Ovary (tissue), 9 donors: ENCODE results near the gene UNC5CL. TPM values are rescaled to one million over a fixed set of nuclear protein-coding genes. Genes with fewer than 3 reads are reported as not detected.

Experiments used
- DNase-seq, 5 donors: peaks; one replicate each; pipeline ENCODE4 v3.0.0-alpha.2; 2019 to 2020
- H3K27ac ChIP-seq, 2 donors: fragments of 200-600 bp; one replicate each; pipeline versions ENCODE4 v1.5.1 to v1.8.0; 2019 to 2022
- H3K27me3 ChIP-seq: fragments of 200-600 bp; one replicate; pipeline ENCODE4 v1.8.0; 2022
- H3K36me3 ChIP-seq: fragments of 200-600 bp; sonication (generic); one replicate; pipeline ENCODE4 v1.5.1; 2019
- H3K4me1 ChIP-seq: one replicate; pipeline ENCODE4 v1.8.1; 2013; ENCODE audit warnings: mild to moderate bottlenecking, moderate library complexity; ENCODE audit not compliant: insufficient read depth
- H3K4me3 ChIP-seq: fragments of 200-600 bp; sonication (generic); one replicate; pipeline ENCODE4 v1.5.1; 2017
- H3K9me3 ChIP-seq, 2 donors: fragments of 200-600 bp in 1 of 2; sonication (generic) in 1 of 2; one replicate each; pipeline versions ENCODE4 v1.5.1 to v1.8.1; 2013 to 2019; ENCODE audit warnings: mild to moderate bottlenecking in 1 of 2, moderate library complexity in 1 of 2
- CTCF ChIP-seq, 3 donors: fragments of 450-650 bp in 2 of 3; fragments of 200-600 bp in 1 of 3; IDR thresholded peaks; one replicate each; pipeline versions ENCODE4 v1.5.1 to v1.8.0; 2016 to 2022; ENCODE audit warnings: antibody characterized with exemption in 3 of 3, mild to moderate bottlenecking in 1 of 3
- EP300 ChIP-seq: sonication (generic); formaldehyde crosslinking; IDR thresholded peaks from one replicate; pipeline ENCODE4 v1.6.1; 2017; ENCODE audit warnings: antibody characterized with exemption
- POLR2A ChIP-seq: fragments of 450-650 bp; IDR thresholded peaks from one replicate; pipeline ENCODE4 v1.6.1; 2017; ENCODE audit warnings: antibody characterized with exemption, mild to moderate bottlenecking, moderate library complexity
- WGBS, 3 donors: extraction: QIAGEN DNeasy Blood & Tissue Kit in 1 of 3; methylation state at CpG; one replicate each; pipeline versions ENCODE4 v1.1.5 to v1.1.7; 2013 to 2017; 5-methylcytosine and 5-hydroxymethylcytosine counted together
- intact Hi-C, 4 donors: fragments of 100-400 bp; cut with DNase I; formaldehyde crosslinking; loops; one replicate each; pipeline versions ENCODE4 v1.11.0 to v1.15.1; 2022 to 2023
- polyA plus RNA-seq, 2 donors: library from polyadenylated mRNA; stranded (reverse); fragments of 200-250 nt in 1 of 2; fragments of 350-450 nt in 1 of 2; fragmentation: Illumina TruSeq in 1 of 2; extraction: RNeasy Lipid Tissue Mini Kit (QIAGEN cat#74804) in 1 of 2; gene quantifications; one replicate each; pipeline ENCODE4 v1.2.3, GENCODE V29; 2013 to 2014
- total RNA-seq, 7 donors: library from RNA; depleted of rRNA in 2 of 7; stranded (reverse); fragments of >200 nt in 2 of 7; fragmentation: NEBNext Ultra II Directional in 3 of 7; extraction: Animal tissue kit (Norgen Biotek cat#: 25700) in 3 of 7; gene quantifications; one replicate each; pipeline versions ENCODE4 v1.1.0 to v1.2.4, GENCODE V29; 2016 to 2023
- donor health status: DM: no; HTN: no; CAD: no; lungs with moderate emphysema.
- donor health status: DM: no; HTN: no; CAD: no.
- donor health status: Bipolar disorder and iron deficiency.
- donor health status: DM: yes; HTN: yes; CAD: no.
- donor health status: DM: no; HTN: no; CAD: no.
- donor health status: DM: yes; HTN: yes; CAD: no.

Gene UNC5CL
- total and polyA plus RNA-seq, 9 donors = 0.60 to 2.1 (median 0.86) TPM

- Histone ChIP-seq H3K4me1 (peaks cover 4% of the 10 kb centered on the region), H3K4me3 (peak overlapping the region; percentile 44), H3K27ac (peak overlapping the region; percentile 44 to 85), H3K36me3 (no peaks in the 10 kb centered on the region), H3K27me3 (no peaks in the 10 kb centered on the region), H3K9me3 (no peaks in the 10 kb centered on the region)
- TF ChIP-seq EP300 (no peak), CTCF (IDR thresholded peaks at IDR 0.05) (no peak), POLR2A (no peak)
- intact Hi-C loops = loop anchor here in 3 of 4 donors (10.0 kb wide), 3 partner anchors 132 to 1042 kb away; partner anchors contain the start of gene LRFN2 (in 1 of the 3)
- no peak for DNase-seq
- WGBS, 3 donors = 33 to 38% (median 37%) methylated on average over 4 of the region's 4 CpGs
These were observed 11.8 kb downstream of the UNC5CL start for GRCh38 chr6:41027241-41027640.

- WGBS, 3 donors = 81 to 89% (median 88%) methylated on average over 3 of the region's 3 CpGs
- no peaks in the 10 kb centered on the region for H3K36me3 ChIP-seq
- H3K27ac ChIP-seq = no peak overlapping the region
- intact Hi-C loops = loop anchor here in 3 of 4 donors (10.0 kb wide), 3 partner anchors 131 to 1041 kb away; partner anchors contain the start of gene LRFN2 (in 1 of the 3)
- H3K9me3 ChIP-seq = no peaks in the 10 kb centered on the region
- DNase-seq = no peak
- no peak overlapping the region for H3K4me3 ChIP-seq
- peaks cover 4% of the 10 kb centered on the region for H3K4me1 ChIP-seq
- no peaks in the 10 kb centered on the region for H3K27me3 ChIP-seq
- no peak for TF ChIP-seq EP300
- no peak for TF ChIP-seq CTCF (IDR thresholded peaks at IDR 0.05)
- no peak for TF ChIP-seq POLR2A
These were observed 13.0 kb downstream of the UNC5CL start for GRCh38 chr6:41025966-41026530.

- TF ChIP-seq EP300 = no peak
- TF ChIP-seq POLR2A = no peak
- TF ChIP-seq CTCF (IDR thresholded peaks at IDR 0.05) = no peak
- Histone ChIP-seq H3K9me3 (no peaks in the 10 kb centered on the region), H3K4me1 (peaks cover 1% of the 10 kb centered on the region), H3K36me3 (no peaks in the 10 kb centered on the region), H3K27me3 (no peaks in the 10 kb centered on the region), H3K4me3 (no peak overlapping the region), H3K27ac (no peak overlapping the region)
- DNase-seq = no peak
- 90 to 100% (median 92%) methylated on average over 3 of the region's 3 CpGs for WGBS, 3 donors
- intact Hi-C loops = loop anchor here in 3 of 4 donors (10.0 kb wide), 3 partner anchors 128 to 1038 kb away; partner anchors contain the start of gene LRFN2 (in 1 of the 3)
These were observed 15.9 kb downstream of the UNC5CL start for GRCh38 chr6:41023114-41023513.

- TF ChIP-seq POLR2A (no peak), EP300 (no peak), CTCF (IDR thresholded peaks at IDR 0.05) (no peak)
These were observed 16.7 kb downstream of the UNC5CL start for GRCh38 chr6:41022294-41022693.

More at GRCh38 chr6:41022294-41022693, 16.7 kb downstream of the UNC5CL start:
- H3K4me3 ChIP-seq = no peak overlapping the region
- no peaks in the 10 kb centered on the region for H3K9me3 ChIP-seq
- no peaks in the 10 kb centered on the region for H3K4me1 ChIP-seq
- intact Hi-C loops = loop anchor here in 3 of 4 donors (10.0 kb wide), 3 partner anchors 127 to 1037 kb away; partner anchors contain the start of gene LRFN2 (in 1 of the 3)
- H3K27ac ChIP-seq = no peak overlapping the region
- no peaks in the 10 kb centered on the region for H3K36me3 ChIP-seq
- no peak for DNase-seq
- no peaks in the 10 kb centered on the region for H3K27me3 ChIP-seq
